SK-N-SH (cell line): ENCODE results near the gene DQX1. TPM values are rescaled to one million over a fixed set of nuclear protein-coding genes. Genes with fewer than 3 reads are reported as not detected.
A peak's percentile ranks its signal among the peaks of the same experiment; 100 is the strongest.

Source experiments
- CTCF ChIA-PET: fragments of 300-600, 350-600 bp; formaldehyde crosslinking; extraction: SDS; loops from one replicate; lab custom pipeline; 2021; lab: Yijun Ruan, JAX
- POLR2A ChIA-PET: fragments of 350-600 bp; sonication (Branson Sonifier 250); formaldehyde crosslinking; extraction: SDS; loops from one replicate; lab custom pipeline; 2020; ENCODE audit warnings: antibody characterized with exemption, inconsistent platforms; lab: Yijun Ruan, JAX
- DNase-seq: peaks from one replicate; pipeline ENCODE4 v3.0.0; 2012
- H2AFZ ChIP-seq: fragments of 200-600 bp; sonication (generic); 2 replicates; pipeline ENCODE4 v1.8.1; 2016; ENCODE audit warnings: antibody characterized with exemption, mild to moderate bottlenecking, low read depth
- H3F3A ChIP-seq: fragments of 200-600 bp; sonication (generic); replicated peaks from 2 replicates; pipeline ENCODE3; 2016; ENCODE audit warnings: antibody characterized with exemption, mild to moderate bottlenecking; ENCODE audit not compliant: insufficient read depth
- H3K27ac ChIP-seq, 2 experiments: fragments of 200-500 bp in 1 of 2; fragments of 200-600 bp in 1 of 2; sonication (Bioruptor generic) in 1 of 2; sonication (generic), shearing (Covaris generic) in 1 of 2; 2 replicates each; pipeline versions ENCODE4 v1.5.1 to v1.6.1; 2014 to 2016; ENCODE audit warnings: low read depth in 2 of 2, inconsistent platforms in 1 of 2, low read length in 1 of 2, mild to moderate bottlenecking in 1 of 2, mixed read lengths in 1 of 2
- H3K27me3 ChIP-seq: fragments of 200-600 bp; sonication (generic), shearing (Covaris generic); 2 replicates; pipeline ENCODE4 v1.6.1; 2016; ENCODE audit warnings: mixed run types; ENCODE audit not compliant: insufficient read depth
- H3K36me3 ChIP-seq, 2 experiments: fragments of 200-500 bp in 1 of 2; fragments of 200-600 bp in 1 of 2; sonication (Bioruptor generic) in 1 of 2; sonication (generic) in 1 of 2; replicated peaks in 1 of 2; 2 replicates each; pipeline versions ENCODE3 to v1.5.1; 2014 to 2016; ENCODE audit warnings: low read length in 1 of 2, mild to moderate bottlenecking in 1 of 2; ENCODE audit not compliant: insufficient read depth in 2 of 2, control insufficient read depth in 1 of 2
- H3K4me1 ChIP-seq, 2 experiments: fragments of 200-500 bp in 1 of 2; fragments of 200-600 bp in 1 of 2; sonication (Bioruptor generic) in 1 of 2; sonication (generic), shearing (Covaris generic) in 1 of 2; 2 replicates each; pipeline versions ENCODE4 v1.5.1 to v1.6.1; 2014 to 2016; ENCODE audit warnings: low read depth in 1 of 2, low read length in 1 of 2, mixed run types in 1 of 2; ENCODE audit not compliant: insufficient read depth in 2 of 2, control insufficient read depth in 1 of 2
- H3K4me2 ChIP-seq: fragments of 200-600 bp; sonication (generic), shearing (Covaris generic); 2 replicates; pipeline ENCODE4 v1.6.1; 2017; ENCODE audit warnings: mixed run types
- H3K4me3 ChIP-seq, 2 experiments: fragments of 200-500 bp in 1 of 2; fragments of 200-600 bp in 1 of 2; sonication (Bioruptor generic) in 1 of 2; sonication (generic), shearing (Covaris generic) in 1 of 2; 2 replicates each; pipeline versions ENCODE4 v1.5.1 to v1.8.1; 2014 to 2016; ENCODE audit warnings: low read depth in 2 of 2, inconsistent platforms in 1 of 2, low read length in 1 of 2, mild to moderate bottlenecking in 1 of 2, mixed read lengths in 1 of 2, moderate library complexity in 1 of 2
- H3K79me2 ChIP-seq: fragments of 200-600 bp; sonication (generic); 2 replicates; pipeline ENCODE4 v1.8.1; 2017; ENCODE audit warnings: mild to moderate bottlenecking; ENCODE audit not compliant: insufficient read depth
- H3K9ac ChIP-seq: fragments of 200-600 bp; sonication (generic); 2 replicates; pipeline ENCODE4 v1.6.1; 2017; ENCODE audit warnings: mixed run types
- H3K9me2 ChIP-seq: fragments of 200-600 bp; sonication (generic); 2 replicates; pipeline ENCODE4 v1.6.1; 2017; ENCODE audit warnings: mixed run types
- H3K9me3 ChIP-seq: fragments of 200-600 bp; sonication (generic); 2 replicates; pipeline ENCODE4 v1.6.1; 2017; ENCODE audit warnings: mixed run types, mild to moderate bottlenecking, moderate library complexity
- H4K20me1 ChIP-seq: fragments of 200-600 bp; sonication (generic); 2 replicates; pipeline ENCODE4 v1.6.1; 2017; ENCODE audit warnings: mild to moderate bottlenecking, mixed run types; ENCODE audit not compliant: insufficient read depth
- CHD2 ChIP-seq: fragments of 150-350 bp; IDR thresholded peaks from 2 replicates; pipeline ENCODE4 v1.6.1; 2018; ENCODE audit warnings: low read length; ENCODE audit not compliant: partially characterized antibody
- EP300 ChIP-seq, 2 experiments: IDR thresholded peaks; 2 replicates each; pipeline versions ENCODE4 v1.4.0 to v1.6.1; 2012; ENCODE audit warnings: borderline replicate concordance in 1 of 2, low read depth in 1 of 2, low read length in 1 of 2
- GATA2 ChIP-seq: sonication (generic); formaldehyde crosslinking; IDR thresholded peaks from 2 replicates; pipeline ENCODE4 v1.5.0; 2020; ENCODE audit warnings: mild to moderate bottlenecking, missing genetic modification reagents
- MXI1 ChIP-seq: IDR thresholded peaks from 2 replicates; pipeline ENCODE4 v1.6.1; 2012; ENCODE audit warnings: mild to moderate bottlenecking, low read depth, low read length, improper control_type of control experiment
- NFIC ChIP-seq: IDR thresholded peaks from 2 replicates; pipeline ENCODE4 v1.4.0; 2012; ENCODE audit warnings: borderline replicate concordance
- POLR2AphosphoS5 ChIP-seq: IDR thresholded peaks from 2 replicates; pipeline ENCODE4 v1.6.1; 2012; ENCODE audit warnings: low read depth, low read length
- RCOR1 ChIP-seq: fragments of 150-350 bp; IDR thresholded peaks from 2 replicates; pipeline ENCODE4 v1.6.1; 2017; ENCODE audit warnings: antibody characterized with exemption, low read length
- SIN3A ChIP-seq: IDR thresholded peaks from 2 replicates; pipeline ENCODE4 v1.6.1; 2012; ENCODE audit warnings: low read depth, mild to moderate bottlenecking, low read length, moderate library complexity, borderline replicate concordance
- SMC3 ChIP-seq: IDR thresholded peaks from 2 replicates; pipeline ENCODE4 v1.6.1; 2012; ENCODE audit warnings: low read depth, low read length, improper control_type of control experiment
- TCF12 ChIP-seq: IDR thresholded peaks from 2 replicates; pipeline ENCODE4 v1.4.0; 2012
- TEAD4 ChIP-seq: IDR thresholded peaks from 2 replicates; pipeline ENCODE4 v1.4.0; 2012; ENCODE audit warnings: mild to moderate bottlenecking, borderline replicate concordance; ENCODE audit not compliant: insufficient read depth
- WGBS: methylation state at CpG from one replicate; pipeline ENCODE4 v1.1.6; 2017; ENCODE audit warnings: low lambda C conversion rate; 5-methylcytosine and 5-hydroxymethylcytosine counted together
- polyA plus RNA-seq, 3 experiments: library from polyadenylated mRNA; depleted of rRNA; stranded (reverse); fragments of >200 nt; gene quantifications; 2 replicates each; pipeline ENCODE4 v1.2.3, GENCODE V29; 2012
- TF ChIP-seq, protein P1 (sequence below): fragments of 150-350 bp; IDR thresholded peaks from 2 replicates; pipeline ENCODE4 v1.6.1; 2016; ENCODE audit warnings: mild to moderate bottlenecking, low read depth, low read length
- TF ChIP-seq, protein P2 (sequence below): IDR thresholded peaks from 2 replicates; pipeline ENCODE4 v1.4.0; 2012; ENCODE audit warnings: low read depth
- TF ChIP-seq, protein P3 (sequence below): IDR thresholded peaks from 2 replicates; pipeline ENCODE4 v1.4.0; 2012; ENCODE audit warnings: low read depth, borderline replicate concordance
- TF ChIP-seq, protein P4 (sequence below): fragments of 150-350 bp; IDR thresholded peaks from 2 replicates; pipeline ENCODE4 v1.6.1; 2017; ENCODE audit warnings: antibody characterized with exemption, low read length, low read depth, borderline replicate concordance

Gene DQX1
- polyA plus RNA-seq, 1 of the 3 experiments (the other 2 are of a cell fraction): 1.6 TPM

DNA sequence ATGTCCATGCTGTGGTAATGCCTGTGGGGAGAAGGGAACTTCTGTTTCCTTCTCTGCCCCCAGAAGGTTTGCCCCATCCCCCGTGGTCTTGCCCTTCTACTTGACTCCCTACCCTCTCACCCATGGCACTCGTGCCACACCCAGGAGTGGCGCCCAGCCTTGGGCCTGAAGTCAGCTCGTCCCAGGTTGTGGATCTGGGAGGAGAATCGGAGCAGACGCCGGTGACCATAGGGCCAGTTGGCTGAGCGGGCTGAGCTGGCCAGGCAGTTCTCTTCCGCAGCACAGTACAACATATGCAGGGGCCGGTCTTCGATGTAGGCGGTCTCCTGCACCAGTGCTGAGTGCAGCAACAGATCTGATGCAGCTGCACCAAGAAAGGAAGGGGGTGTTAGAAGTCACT, 8.4 kb upstream of the DQX1 start:
- Histone ChIP-seq H3K27ac (no peak overlapping the region; a peak in 1 of 4 replicates), H3K27me3 (no peaks in the 10 kb centered on the region), H3K9me3 (no peaks in the 10 kb centered on the region), H3F3A (peaks cover 18% of the 10 kb centered on the region), H2AFZ (no peak overlapping the region), H3K4me3 (no peak overlapping the region), H3K4me1 (peaks cover 8 to 12% of the 10 kb centered on the region in 2 experiments; a peak in 3 of 4 replicates), H3K9me2 (no peaks in the 10 kb centered on the region), H3K9ac (no peak overlapping the region), H3K36me3 (peaks cover 10 to 25% of the 10 kb centered on the region in 2 experiments)
- no peak for DNase-seq
- CTCF ChIA-PET: interaction anchor here (4.0 to 7.8 kb wide), 3 partner anchors 11 to 54 kb away, joined by 26 to 102 read pairs (median 71); partner anchors contain the start of genes CCDC142 and TTC31
- 96% methylated on average over 3 of the region's 12 CpGs for WGBS
- TF ChIP-seq, protein P1, sequence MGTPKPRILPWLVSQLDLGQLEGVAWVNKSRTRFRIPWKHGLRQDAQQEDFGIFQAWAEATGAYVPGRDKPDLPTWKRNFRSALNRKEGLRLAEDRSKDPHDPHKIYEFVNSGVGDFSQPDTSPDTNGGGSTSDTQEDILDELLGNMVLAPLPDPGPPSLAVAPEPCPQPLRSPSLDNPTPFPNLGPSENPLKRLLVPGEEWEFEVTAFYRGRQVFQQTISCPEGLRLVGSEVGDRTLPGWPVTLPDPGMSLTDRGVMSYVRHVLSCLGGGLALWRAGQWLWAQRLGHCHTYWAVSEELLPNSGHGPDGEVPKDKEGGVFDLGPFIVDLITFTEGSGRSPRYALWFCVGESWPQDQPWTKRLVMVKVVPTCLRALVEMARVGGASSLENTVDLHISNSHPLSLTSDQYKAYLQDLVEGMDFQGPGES: no peak
- no peak for TF ChIP-seq NFIC
- TF ChIP-seq TCF12: no peak
- peak; percentile 34; the same call in 1 of the 2 replicates for TF ChIP-seq POLR2AphosphoS5
- TF ChIP-seq, all 33 proteins: peak for 1
- H3K79me2 ChIP-seq: peaks cover 23% of the 10 kb centered on the region
- H4K20me1 ChIP-seq: no peaks in the 10 kb centered on the region
- H3K4me2 ChIP-seq: no peak overlapping the region
- POLR2A ChIA-PET: no interaction called here

DNA sequence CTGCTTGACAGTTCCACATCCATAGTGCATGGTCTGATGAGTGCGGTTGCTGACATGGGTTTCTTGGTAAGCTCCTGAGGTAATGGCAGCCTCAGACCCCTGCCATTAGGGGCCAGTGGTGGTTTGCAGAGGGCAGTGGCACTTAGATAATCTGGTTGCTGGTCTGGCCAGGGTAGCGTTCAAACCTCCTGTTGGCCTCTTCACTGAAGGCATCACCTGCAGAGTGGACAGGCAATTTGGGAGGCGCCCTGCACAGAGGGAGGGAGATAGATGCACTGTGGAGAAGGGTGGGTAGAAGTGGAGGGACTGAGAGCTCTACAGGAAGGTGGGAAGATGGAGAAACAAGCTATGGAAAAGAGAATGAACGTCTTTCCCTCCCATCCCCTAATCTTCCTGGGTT, 7.4 kb upstream of the DQX1 start:
- H3F3A ChIP-seq: peaks cover 18% of the 10 kb centered on the region
- WGBS: 96% methylated on average over 4 of the region's 4 CpGs
- H3K9me2 ChIP-seq: no peaks in the 10 kb centered on the region
- DNase-seq: no peak
- no peak overlapping the region for H3K4me2 ChIP-seq
- CTCF ChIA-PET: interaction anchor here (2.2 to 7.8 kb wide), 9 partner anchors 12 to 284 kb away, joined by 8 to 102 read pairs (median 26); partner anchors contain the start of genes CCDC142, MRPL53, PCGF1 and TTC31
- POLR2A ChIA-PET: interaction anchor here (1.0 to 2.9 kb wide), 4 partner anchors 26 to 79 kb away, joined by 3 to 11 read pairs (median 8); partner anchors contain the start of genes CCDC142, INO80B, PCGF1 and TTC31
- no peak overlapping the region for H3K4me3 ChIP-seq
- peaks cover 10 to 25% of the 10 kb centered on the region in 2 experiments for H3K36me3 ChIP-seq
- peaks cover 11 to 18% of the 10 kb centered on the region in 2 experiments for H3K4me1 ChIP-seq
- TF ChIP-seq TEAD4: no peak
- TF ChIP-seq RCOR1: no peak
- no peak for TF ChIP-seq SIN3A
- no peak for TF ChIP-seq TCF12
- TF ChIP-seq GATA2 (CRISPR knock-in tag): no peak
- TF ChIP-seq, protein P2, sequence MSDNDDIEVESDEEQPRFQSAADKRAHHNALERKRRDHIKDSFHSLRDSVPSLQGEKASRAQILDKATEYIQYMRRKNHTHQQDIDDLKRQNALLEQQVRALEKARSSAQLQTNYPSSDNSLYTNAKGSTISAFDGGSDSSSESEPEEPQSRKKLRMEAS: no peak
- TF ChIP-seq, protein P3, sequence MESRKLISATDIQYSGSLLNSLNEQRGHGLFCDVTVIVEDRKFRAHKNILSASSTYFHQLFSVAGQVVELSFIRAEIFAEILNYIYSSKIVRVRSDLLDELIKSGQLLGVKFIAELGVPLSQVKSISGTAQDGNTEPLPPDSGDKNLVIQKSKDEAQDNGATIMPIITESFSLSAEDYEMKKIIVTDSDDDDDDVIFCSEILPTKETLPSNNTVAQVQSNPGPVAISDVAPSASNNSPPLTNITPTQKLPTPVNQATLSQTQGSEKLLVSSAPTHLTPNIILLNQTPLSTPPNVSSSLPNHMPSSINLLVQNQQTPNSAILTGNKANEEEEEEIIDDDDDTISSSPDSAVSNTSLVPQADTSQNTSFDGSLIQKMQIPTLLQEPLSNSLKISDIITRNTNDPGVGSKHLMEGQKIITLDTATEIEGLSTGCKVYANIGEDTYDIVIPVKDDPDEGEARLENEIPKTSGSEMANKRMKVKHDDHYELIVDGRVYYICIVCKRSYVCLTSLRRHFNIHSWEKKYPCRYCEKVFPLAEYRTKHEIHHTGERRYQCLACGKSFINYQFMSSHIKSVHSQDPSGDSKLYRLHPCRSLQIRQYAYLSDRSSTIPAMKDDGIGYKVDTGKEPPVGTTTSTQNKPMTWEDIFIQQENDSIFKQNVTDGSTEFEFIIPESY: no peak
- TF ChIP-seq, protein P4, sequence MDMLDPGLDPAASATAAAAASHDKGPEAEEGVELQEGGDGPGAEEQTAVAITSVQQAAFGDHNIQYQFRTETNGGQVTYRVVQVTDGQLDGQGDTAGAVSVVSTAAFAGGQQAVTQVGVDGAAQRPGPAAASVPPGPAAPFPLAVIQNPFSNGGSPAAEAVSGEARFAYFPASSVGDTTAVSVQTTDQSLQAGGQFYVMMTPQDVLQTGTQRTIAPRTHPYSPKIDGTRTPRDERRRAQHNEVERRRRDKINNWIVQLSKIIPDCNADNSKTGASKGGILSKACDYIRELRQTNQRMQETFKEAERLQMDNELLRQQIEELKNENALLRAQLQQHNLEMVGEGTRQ: no peak
- TF ChIP-seq CHD2: no peak
- TF ChIP-seq SMC3: no peak
- no peak for TF ChIP-seq EP300 (IDR thresholded peaks at IDR 0.05; ENCODE audit: borderline replicate concordance in 1 of 2, low read depth in 1 of 2, low read length in 1 of 2)
- TF ChIP-seq POLR2AphosphoS5: no peak
- no peak for TF ChIP-seq MXI1
- TF ChIP-seq, all 33 proteins: peak for 0
- H3K79me2 ChIP-seq: peaks cover 33% of the 10 kb centered on the region
- H4K20me1 ChIP-seq: no peaks in the 10 kb centered on the region
- no peak overlapping the region for H3K9ac ChIP-seq
- no peaks in the 10 kb centered on the region for H3K9me3 ChIP-seq
- H2AFZ ChIP-seq: no peak overlapping the region
- no peaks in the 10 kb centered on the region for H3K27me3 ChIP-seq
- no peak overlapping the region for H3K27ac ChIP-seq
